ENCODE measurements around the gene TMEM212. TPM values are rescaled to one million over a fixed set of nuclear protein-coding genes. Genes with fewer than 3 reads are reported as not detected.

TMEM212 gene
- total RNA-seq, 1 donor from 2014 or later: not detected

- intact Hi-C loops (cut with micrococcal nuclease): loop anchor here (5.0 kb wide), 1 partner anchor 781 kb away; no protein-coding TSS in a partner anchor
These were observed 10.2 kb upstream of the TMEM212 start for GRCh38 chr3:171832989-171833388.

GRCh38 chr3:171833789-171834460 lies 9.2 kb upstream of the TMEM212 start:
- intact Hi-C loops (cut with micrococcal nuclease): loop anchor here (1.0 to 5.0 kb wide), 4 partner anchors 188 to 873 kb away; no protein-coding TSS in a partner anchor

- intact Hi-C loops (cut with micrococcal nuclease): loop anchor here (1.0 to 5.0 kb wide), 4 partner anchors 188 to 873 kb away; no protein-coding TSS in a partner anchor
These were observed 8.7 kb upstream of the TMEM212 start for GRCh38 chr3:171834461-171834801.

- intact Hi-C loops (cut with micrococcal nuclease): no loop called here
These were observed 8.0 kb upstream of the TMEM212 start for GRCh38 chr3:171835116-171835515.

GRCh38 chr3:171835613-171836012 lies 7.5 kb upstream of the TMEM212 start:
- intact Hi-C loops (cut with micrococcal nuclease): no loop called here

GRCh38 chr3:171836855-171837254 lies 6.3 kb upstream of the TMEM212 start:
- intact Hi-C loops (cut with micrococcal nuclease): no loop called here

- intact Hi-C loops (cut with micrococcal nuclease): no loop called here
These were observed 5.5 kb upstream of the TMEM212 start for GRCh38 chr3:171837698-171838097.

GRCh38 chr3:171838218-171838720 lies 4.9 kb upstream of the TMEM212 start:
- intact Hi-C loops (cut with micrococcal nuclease): no loop called here

GRCh38 chr3:171839270-171839669 lies 3.9 kb upstream of the TMEM212 start:
- intact Hi-C loops (cut with micrococcal nuclease): no loop called here

GRCh38 chr3:171840445-171840810 lies 2.7 kb upstream of the TMEM212 start:
- intact Hi-C loops (cut with micrococcal nuclease): no loop called here

- intact Hi-C loops (cut with micrococcal nuclease): no loop called here
These were observed 2.1 kb upstream of the TMEM212 start for GRCh38 chr3:171840811-171841619.

GRCh38 chr3:171841620-171842000 lies 1.5 kb upstream of the TMEM212 start:
- intact Hi-C loops (cut with micrococcal nuclease): no loop called here

- intact Hi-C loops (cut with micrococcal nuclease): loop anchor here (5.0 kb wide), 1 partner anchor 192 kb away; the partner anchor contains the start of gene FNDC3B
These were observed 1.7 kb downstream of the TMEM212 start for GRCh38 chr3:171844873-171845272.

GRCh38 chr3:171845481-171846284 lies 2.5 kb downstream of the TMEM212 start:
- intact Hi-C loops (cut with micrococcal nuclease): loop anchor here (1.0 to 5.0 kb wide), 4 partner anchors 35 to 975 kb away; partner anchors contain the start of genes FNDC3B, PLD1 and RPL22L1

GRCh38 chr3:171846597-171846996 lies 3.4 kb downstream of the TMEM212 start:
- intact Hi-C loops (cut with micrococcal nuclease): loop anchor here (1.0 to 5.0 kb wide), 4 partner anchors 36 to 976 kb away; partner anchors contain the start of genes FNDC3B, PLD1 and RPL22L1

GRCh38 chr3:171847133-171847532 lies 4.0 kb downstream of the TMEM212 start:
- intact Hi-C loops (cut with micrococcal nuclease): loop anchor here (5.0 kb wide), 1 partner anchor 190 kb away; the partner anchor contains the start of gene FNDC3B

- intact Hi-C loops (cut with micrococcal nuclease): loop anchor here (5.0 kb wide), 1 partner anchor 190 kb away; the partner anchor contains the start of gene FNDC3B
These were observed 4.6 kb downstream of the TMEM212 start for GRCh38 chr3:171847595-171848259.

GRCh38 chr3:171849617-171850319 lies 6.6 kb downstream of the TMEM212 start:
- intact Hi-C loops (cut with micrococcal nuclease): loop anchor here (5.0 kb wide), 1 partner anchor 188 kb away; the partner anchor contains the start of gene FNDC3B

- intact Hi-C loops (cut with micrococcal nuclease): no loop called here
These were observed 7.3 kb downstream of the TMEM212 start for GRCh38 chr3:171850320-171850959.
